D721Med (cell line): ENCODE measurements around the gene NOS1.

Experiments used
- DNase-seq: peaks from one replicate; pipeline ENCODE4 v3.0.0; 2011; ENCODE audit warnings: low spot score; ENCODE audit not compliant: insufficient read length
- FAIRE-seq: peaks from 2 replicates; lab custom pipeline; 2011; peaks lifted over from hg19 to GRCh38; lab: Jason Lieb, UNC
- CTCF ChIP-seq: IDR thresholded peaks from 2 replicates; pipeline ENCODE4 v1.5.1; 2012; ENCODE audit warnings: mild to moderate bottlenecking, control low read depth; ENCODE audit not compliant: insufficient read depth; ENCODE audit errors: missing control alignments

NOS1 gene

GRCh38 chr12:117213295-117213808, 148.1 kb downstream of the NOS1 start:
- FAIRE-seq: no peak

GRCh38 chr12:117212563-117213190, 148.7 kb downstream of the NOS1 start:
- FAIRE-seq (peak; percentile 71), DNase-seq (peak; percentile 70)
- peak; percentile 92 for TF ChIP-seq CTCF

More at GRCh38 chr12:117213295-117213808, 148.1 kb downstream of the NOS1 start:
- no peak for TF ChIP-seq CTCF
- DNase-seq: no peak

- no peak for FAIRE-seq
- TF ChIP-seq CTCF: no peak
These were observed 151.0 kb downstream of the NOS1 start for GRCh38 chr12:117210266-117210918.

GRCh38 chr12:117209626-117210025, 151.8 kb downstream of the NOS1 start:
- DNase-seq (no peak), FAIRE-seq (no peak)
- TF ChIP-seq CTCF: no peak

More at GRCh38 chr12:117210266-117210918, 151.0 kb downstream of the NOS1 start:
- no peak for DNase-seq

GRCh38 chr12:117208811-117209455, 152.5 kb downstream of the NOS1 start:
- DNase-seq (no peak), FAIRE-seq (no peak)
- no peak for TF ChIP-seq CTCF

GRCh38 chr12:117208206-117208605, 153.2 kb downstream of the NOS1 start:
- no peak for TF ChIP-seq CTCF
- FAIRE-seq (no peak), DNase-seq (no peak)
